WTC11 (cell line): ENCODE measurements around the gene LCE3A. TPM values are rescaled to one million over a fixed set of nuclear protein-coding genes. Genes with fewer than 3 reads are reported as not detected.

ENCODE experiments used
- ATAC-seq: fragments of 200-7000 bp; cut with Tn5 transposase; 2 replicates; pipeline ENCODE4 v1.10.0; 2021; ENCODE audit warnings: mild to moderate bottlenecking, moderate library complexity
- CTCF ChIA-PET: fragments of 300-600 bp; sonication (Branson Sonifier 250); formaldehyde crosslinking; loops from one replicate; lab custom pipeline; 2021; ENCODE audit warnings: antibody characterized with exemption; lab: Charles Lee
- POLR2A ChIA-PET: fragments of 350-600 bp; sonication (Branson Sonifier 250); formaldehyde crosslinking; loops from one replicate; lab custom pipeline; 2021; ENCODE audit warnings: antibody characterized with exemption; lab: Charles Lee
- DNase-seq: peaks from one replicate; pipeline ENCODE4 v3.0.0; 2021; ENCODE audit warnings: low spot score
- H3K27ac Mint-ChIP-seq: 2 replicates; pipeline ENCODE4 v1.8.0; 2021; ENCODE audit warnings: mixed read lengths
- H3K27me3 Mint-ChIP-seq: 2 replicates; pipeline ENCODE4 v1.8.0; 2021; ENCODE audit warnings: low read depth, mild to moderate bottlenecking, moderate library complexity, mixed read lengths
- H3K36me3 Mint-ChIP-seq: 2 replicates; pipeline ENCODE4 v1.8.0; 2021; ENCODE audit warnings: mixed read lengths
- H3K4me1 Mint-ChIP-seq: 2 replicates; pipeline ENCODE4 v1.8.0; 2022; ENCODE audit warnings: mixed read lengths
- H3K4me3 Mint-ChIP-seq: 2 replicates; pipeline ENCODE4 v1.8.0; 2021; ENCODE audit warnings: mild to moderate bottlenecking, moderate library complexity, mixed read lengths
- H3K9me3 Mint-ChIP-seq: 2 replicates; pipeline ENCODE4 v1.8.0; 2021; ENCODE audit warnings: mixed read lengths
- EMX1 ChIP-seq: fragments of 250-450 bp; sonication (Bioruptor Pico); IDR thresholded peaks from 2 replicates; pipeline ENCODE4 v1.8.0; 2021; ENCODE audit warnings: mild to moderate bottlenecking
- ESRRA ChIP-seq: sonication (generic); formaldehyde crosslinking; IDR thresholded peaks from 2 replicates; pipeline ENCODE4 v1.8.1; 2022; ENCODE audit warnings: mild to moderate bottlenecking, missing genetic modification reagents, borderline replicate concordance
- GABPB1 ChIP-seq: sonication (generic); formaldehyde crosslinking; IDR thresholded peaks from 2 replicates; pipeline ENCODE4 v1.8.1; 2023; ENCODE audit warnings: mild to moderate bottlenecking, missing genetic modification reagents
- HMGA2 ChIP-seq: fragments of 250-450 bp; sonication (Bioruptor Pico); IDR thresholded peaks from 2 replicates; pipeline ENCODE4 v1.4.0; 2021; ENCODE audit warnings: mild to moderate bottlenecking, moderate library complexity
- KAT7 ChIP-seq: sonication (generic); formaldehyde crosslinking; IDR thresholded peaks from 2 replicates; pipeline ENCODE4 v1.8.1; 2023; ENCODE audit warnings: missing genetic modification reagents, mild to moderate bottlenecking, borderline replicate concordance
- NR3C1 ChIP-seq: sonication (generic); formaldehyde crosslinking; conservative IDR thresholded peaks from 2 replicates; pipeline ENCODE4 v1.8.1; 2023; ENCODE audit warnings: low read depth, mild to moderate bottlenecking, missing genetic modification reagents
- RORB ChIP-seq: fragments of 250-450 bp; sonication (Bioruptor Pico); IDR thresholded peaks from 2 replicates; pipeline ENCODE4 v1.9.0; 2021; ENCODE audit warnings: mild to moderate bottlenecking
- TP53 ChIP-seq: sonication (generic); formaldehyde crosslinking; IDR thresholded peaks from 2 replicates; pipeline ENCODE4 v1.8.1; 2023; ENCODE audit warnings: mild to moderate bottlenecking, missing genetic modification reagents
- ZNF121 ChIP-seq: sonication (generic); formaldehyde crosslinking; IDR thresholded peaks from 2 replicates; pipeline ENCODE4 v1.8.0; 2023; ENCODE audit warnings: missing genetic modification reagents
- ZNF396 ChIP-seq: fragments of 250-450 bp; sonication (Bioruptor Pico); IDR thresholded peaks from 2 replicates; pipeline ENCODE4 v1.8.0; 2021; ENCODE audit warnings: mild to moderate bottlenecking, moderate library complexity, borderline replicate concordance
- total RNA-seq: library from RNA; stranded (reverse); gene quantifications from 3 replicates; pipeline ENCODE4 v1.2.3, GENCODE V29; 2021
- TF ChIP-seq, protein P1 (sequence below): sonication (generic); formaldehyde crosslinking; IDR thresholded peaks from 2 replicates; pipeline ENCODE4 v1.8.1; 2023; ENCODE audit warnings: mild to moderate bottlenecking, missing genetic modification reagents, moderate library complexity
- TF ChIP-seq, protein P2 (sequence below): sonication (generic); formaldehyde crosslinking; IDR thresholded peaks from 2 replicates; pipeline ENCODE4 v1.8.1; 2022; ENCODE audit warnings: missing genetic modification reagents, borderline replicate concordance
- TF ChIP-seq, protein P3 (sequence below): fragments of 250-450 bp; sonication (Bioruptor Pico); IDR thresholded peaks from 2 replicates; pipeline ENCODE4 v1.9.0; 2021; ENCODE audit warnings: mild to moderate bottlenecking
- TF ChIP-seq, protein P4 (sequence below): sonication (generic); formaldehyde crosslinking; IDR thresholded peaks from 2 replicates; pipeline ENCODE4 v1.8.0; 2022; ENCODE audit warnings: missing genetic modification reagents
- TF ChIP-seq, protein P5 (sequence below): sonication (generic); formaldehyde crosslinking; IDR thresholded peaks from 2 replicates; pipeline ENCODE4 v1.8.1; 2022; ENCODE audit warnings: mild to moderate bottlenecking, missing genetic modification reagents, moderate library complexity, borderline replicate concordance
- TF ChIP-seq, protein P6 (sequence below): sonication (generic); formaldehyde crosslinking; IDR thresholded peaks from 2 replicates; pipeline ENCODE4 v1.8.1; 2022; ENCODE audit warnings: mild to moderate bottlenecking, moderate library complexity, missing genetic modification reagents
- TF ChIP-seq, protein P7 (sequence below): fragments of 250-450 bp; sonication (Bioruptor Pico); IDR thresholded peaks from 2 replicates; pipeline ENCODE4 v1.9.0; 2021; ENCODE audit warnings: mild to moderate bottlenecking
- TF ChIP-seq, protein P8 (sequence below): fragments of 250-450 bp; sonication (Bioruptor Pico); IDR thresholded peaks from 2 replicates; pipeline ENCODE4 v1.8.0; 2021; ENCODE audit warnings: mild to moderate bottlenecking
- TF ChIP-seq, protein P9 (sequence below): sonication (generic); formaldehyde crosslinking; IDR thresholded peaks from 2 replicates; pipeline ENCODE4 v1.8.1; 2023; ENCODE audit warnings: mild to moderate bottlenecking, missing genetic modification reagents

Gene LCE3A
- total RNA-seq, 1 experiment from 2014 or later, result not detected

DNA sequence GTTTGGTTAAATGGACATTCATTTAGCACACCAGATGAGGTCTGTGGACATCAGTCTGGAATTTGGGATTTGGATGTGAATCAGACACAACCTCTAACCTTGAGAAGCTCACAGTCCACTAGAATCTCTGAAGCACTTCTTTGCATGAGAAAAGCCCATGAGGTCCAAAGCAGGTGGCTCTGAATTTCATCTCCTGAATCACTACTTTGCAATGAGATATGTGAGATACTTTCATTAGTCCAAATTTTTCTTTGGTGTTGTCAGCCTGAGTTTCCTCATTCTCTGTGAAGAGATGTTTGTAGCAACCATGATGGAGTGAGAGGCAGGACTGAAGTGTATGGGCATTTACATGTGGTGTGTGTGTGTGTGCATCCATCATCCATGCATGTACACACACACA, 23.8 kb upstream of the LCE3A start:
- TF ChIP-seq, protein P1, sequence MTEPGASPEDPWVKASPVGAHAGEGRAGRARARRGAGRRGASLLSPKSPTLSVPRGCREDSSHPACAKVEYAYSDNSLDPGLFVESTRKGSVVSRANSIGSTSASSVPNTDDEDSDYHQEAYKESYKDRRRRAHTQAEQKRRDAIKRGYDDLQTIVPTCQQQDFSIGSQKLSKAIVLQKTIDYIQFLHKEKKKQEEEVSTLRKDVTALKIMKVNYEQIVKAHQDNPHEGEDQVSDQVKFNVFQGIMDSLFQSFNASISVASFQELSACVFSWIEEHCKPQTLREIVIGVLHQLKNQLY (CRISPR knock-in tag), result no peak
- TF ChIP-seq ZNF121 (CRISPR knock-in tag) (no peak), KAT7 (CRISPR knock-in tag) (no peak), HMGA2 (no peak), EMX1 (no peak), RORB (CRISPR knock-in tag) (no peak), TP53 (CRISPR knock-in tag) (no peak), GABPB1 (no peak)
- TF ChIP-seq, protein P2, sequence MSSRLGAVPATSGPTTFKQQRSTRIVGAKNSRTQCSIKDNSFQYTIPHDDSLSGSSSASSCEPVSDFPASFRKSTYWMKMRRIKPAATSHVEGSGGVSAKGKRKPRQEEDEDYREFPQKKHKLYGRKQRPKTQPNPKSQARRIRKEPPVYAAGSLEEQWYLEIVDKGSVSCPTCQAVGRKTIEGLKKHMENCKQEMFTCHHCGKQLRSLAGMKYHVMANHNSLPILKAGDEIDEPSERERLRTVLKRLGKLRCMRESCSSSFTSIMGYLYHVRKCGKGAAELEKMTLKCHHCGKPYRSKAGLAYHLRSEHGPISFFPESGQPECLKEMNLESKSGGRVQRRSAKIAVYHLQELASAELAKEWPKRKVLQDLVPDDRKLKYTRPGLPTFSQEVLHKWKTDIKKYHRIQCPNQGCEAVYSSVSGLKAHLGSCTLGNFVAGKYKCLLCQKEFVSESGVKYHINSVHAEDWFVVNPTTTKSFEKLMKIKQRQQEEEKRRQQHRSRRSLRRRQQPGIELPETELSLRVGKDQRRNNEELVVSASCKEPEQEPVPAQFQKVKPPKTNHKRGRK (CRISPR knock-in tag), result no peak
- TF ChIP-seq, protein P3, sequence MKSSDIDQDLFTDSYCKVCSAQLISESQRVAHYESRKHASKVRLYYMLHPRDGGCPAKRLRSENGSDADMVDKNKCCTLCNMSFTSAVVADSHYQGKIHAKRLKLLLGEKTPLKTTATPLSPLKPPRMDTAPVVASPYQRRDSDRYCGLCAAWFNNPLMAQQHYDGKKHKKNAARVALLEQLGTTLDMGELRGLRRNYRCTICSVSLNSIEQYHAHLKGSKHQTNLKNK (CRISPR knock-in tag), result no peak
- TF ChIP-seq, protein P4, sequence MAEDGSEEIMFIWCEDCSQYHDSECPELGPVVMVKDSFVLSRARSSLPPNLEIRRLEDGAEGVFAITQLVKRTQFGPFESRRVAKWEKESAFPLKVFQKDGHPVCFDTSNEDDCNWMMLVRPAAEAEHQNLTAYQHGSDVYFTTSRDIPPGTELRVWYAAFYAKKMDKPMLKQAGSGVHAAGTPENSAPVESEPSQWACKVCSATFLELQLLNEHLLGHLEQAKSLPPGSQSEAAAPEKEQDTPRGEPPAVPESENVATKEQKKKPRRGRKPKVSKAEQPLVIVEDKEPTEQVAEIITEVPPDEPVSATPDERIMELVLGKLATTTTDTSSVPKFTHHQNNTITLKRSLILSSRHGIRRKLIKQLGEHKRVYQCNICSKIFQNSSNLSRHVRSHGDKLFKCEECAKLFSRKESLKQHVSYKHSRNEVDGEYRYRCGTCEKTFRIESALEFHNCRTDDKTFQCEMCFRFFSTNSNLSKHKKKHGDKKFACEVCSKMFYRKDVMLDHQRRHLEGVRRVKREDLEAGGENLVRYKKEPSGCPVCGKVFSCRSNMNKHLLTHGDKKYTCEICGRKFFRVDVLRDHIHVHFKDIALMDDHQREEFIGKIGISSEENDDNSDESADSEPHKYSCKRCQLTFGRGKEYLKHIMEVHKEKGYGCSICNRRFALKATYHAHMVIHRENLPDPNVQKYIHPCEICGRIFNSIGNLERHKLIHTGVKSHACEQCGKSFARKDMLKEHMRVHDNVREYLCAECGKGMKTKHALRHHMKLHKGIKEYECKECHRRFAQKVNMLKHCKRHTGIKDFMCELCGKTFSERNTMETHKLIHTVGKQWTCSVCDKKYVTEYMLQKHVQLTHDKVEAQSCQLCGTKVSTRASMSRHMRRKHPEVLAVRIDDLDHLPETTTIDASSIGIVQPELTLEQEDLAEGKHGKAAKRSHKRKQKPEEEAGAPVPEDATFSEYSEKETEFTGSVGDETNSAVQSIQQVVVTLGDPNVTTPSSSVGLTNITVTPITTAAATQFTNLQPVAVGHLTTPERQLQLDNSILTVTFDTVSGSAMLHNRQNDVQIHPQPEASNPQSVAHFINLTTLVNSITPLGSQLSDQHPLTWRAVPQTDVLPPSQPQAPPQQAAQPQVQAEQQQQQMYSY (CRISPR knock-in tag), result no peak
- TF ChIP-seq, protein P5, sequence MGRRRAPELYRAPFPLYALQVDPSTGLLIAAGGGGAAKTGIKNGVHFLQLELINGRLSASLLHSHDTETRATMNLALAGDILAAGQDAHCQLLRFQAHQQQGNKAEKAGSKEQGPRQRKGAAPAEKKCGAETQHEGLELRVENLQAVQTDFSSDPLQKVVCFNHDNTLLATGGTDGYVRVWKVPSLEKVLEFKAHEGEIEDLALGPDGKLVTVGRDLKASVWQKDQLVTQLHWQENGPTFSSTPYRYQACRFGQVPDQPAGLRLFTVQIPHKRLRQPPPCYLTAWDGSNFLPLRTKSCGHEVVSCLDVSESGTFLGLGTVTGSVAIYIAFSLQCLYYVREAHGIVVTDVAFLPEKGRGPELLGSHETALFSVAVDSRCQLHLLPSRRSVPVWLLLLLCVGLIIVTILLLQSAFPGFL (CRISPR knock-in tag), result no peak
- TF ChIP-seq, protein P6, sequence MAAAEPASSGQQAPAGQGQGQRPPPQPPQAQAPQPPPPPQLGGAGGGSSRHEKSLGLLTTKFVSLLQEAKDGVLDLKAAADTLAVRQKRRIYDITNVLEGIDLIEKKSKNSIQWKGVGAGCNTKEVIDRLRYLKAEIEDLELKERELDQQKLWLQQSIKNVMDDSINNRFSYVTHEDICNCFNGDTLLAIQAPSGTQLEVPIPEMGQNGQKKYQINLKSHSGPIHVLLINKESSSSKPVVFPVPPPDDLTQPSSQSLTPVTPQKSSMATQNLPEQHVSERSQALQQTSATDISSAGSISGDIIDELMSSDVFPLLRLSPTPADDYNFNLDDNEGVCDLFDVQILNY (CRISPR knock-in tag), result no peak
- TF ChIP-seq, protein P7, sequence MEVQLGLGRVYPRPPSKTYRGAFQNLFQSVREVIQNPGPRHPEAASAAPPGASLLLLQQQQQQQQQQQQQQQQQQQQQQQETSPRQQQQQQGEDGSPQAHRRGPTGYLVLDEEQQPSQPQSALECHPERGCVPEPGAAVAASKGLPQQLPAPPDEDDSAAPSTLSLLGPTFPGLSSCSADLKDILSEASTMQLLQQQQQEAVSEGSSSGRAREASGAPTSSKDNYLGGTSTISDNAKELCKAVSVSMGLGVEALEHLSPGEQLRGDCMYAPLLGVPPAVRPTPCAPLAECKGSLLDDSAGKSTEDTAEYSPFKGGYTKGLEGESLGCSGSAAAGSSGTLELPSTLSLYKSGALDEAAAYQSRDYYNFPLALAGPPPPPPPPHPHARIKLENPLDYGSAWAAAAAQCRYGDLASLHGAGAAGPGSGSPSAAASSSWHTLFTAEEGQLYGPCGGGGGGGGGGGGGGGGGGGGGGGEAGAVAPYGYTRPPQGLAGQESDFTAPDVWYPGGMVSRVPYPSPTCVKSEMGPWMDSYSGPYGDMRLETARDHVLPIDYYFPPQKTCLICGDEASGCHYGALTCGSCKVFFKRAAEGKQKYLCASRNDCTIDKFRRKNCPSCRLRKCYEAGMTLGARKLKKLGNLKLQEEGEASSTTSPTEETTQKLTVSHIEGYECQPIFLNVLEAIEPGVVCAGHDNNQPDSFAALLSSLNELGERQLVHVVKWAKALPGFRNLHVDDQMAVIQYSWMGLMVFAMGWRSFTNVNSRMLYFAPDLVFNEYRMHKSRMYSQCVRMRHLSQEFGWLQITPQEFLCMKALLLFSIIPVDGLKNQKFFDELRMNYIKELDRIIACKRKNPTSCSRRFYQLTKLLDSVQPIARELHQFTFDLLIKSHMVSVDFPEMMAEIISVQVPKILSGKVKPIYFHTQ (CRISPR knock-in tag), result no peak
- ChIA-PET CTCF (no interaction called here), POLR2A (no interaction called here)
- Mint-ChIP-seq H3K27me3 (peaks cover 3% of the 10 kb centered on the region; the same call in 1 of the 2 replicates), H3K4me3 (no peak overlapping the region), H3K27ac (no peak overlapping the region), H3K9me3 (peaks cover 90% of the 10 kb centered on the region), H3K36me3 (peaks cover 66% of the 10 kb centered on the region), H3K4me1 (no peaks in the 10 kb centered on the region)
- DNase-seq (no peak), ATAC-seq (no peak)

DNA sequence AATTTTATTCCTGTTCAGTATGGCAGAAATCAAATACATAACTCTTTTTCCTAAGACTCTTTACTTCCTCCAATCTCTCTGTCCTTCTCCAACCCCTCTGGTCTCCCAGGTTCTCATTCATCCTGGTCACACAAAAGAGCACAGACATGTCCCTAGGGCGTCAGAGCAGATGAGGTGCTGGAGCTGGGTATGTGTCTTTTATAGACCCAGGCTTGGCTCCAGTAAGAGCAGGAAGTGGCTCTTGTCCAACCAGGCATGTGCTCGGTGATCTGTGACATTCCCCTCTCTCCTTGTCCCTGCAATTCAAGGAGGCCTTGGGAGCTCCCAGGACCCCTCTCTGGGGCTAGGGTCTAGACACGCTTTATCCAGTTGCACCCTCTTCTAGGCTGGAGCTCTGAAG, 22.2 kb upstream of the LCE3A start:
- Mint-ChIP-seq H3K9me3 (peaks cover 90% of the 10 kb centered on the region), H3K4me1 (no peaks in the 10 kb centered on the region), H3K4me3 (no peak overlapping the region), H3K36me3 (peaks cover 68% of the 10 kb centered on the region), H3K27me3 (no peaks in the 10 kb centered on the region), H3K27ac (no peak overlapping the region)
- DNase-seq (no peak), ATAC-seq (no peak)
- POLR2A ChIA-PET, result no interaction called here
- CTCF ChIA-PET, result no interaction called here
- TF ChIP-seq HMGA2, result no peak
- TF ChIP-seq, protein P8, sequence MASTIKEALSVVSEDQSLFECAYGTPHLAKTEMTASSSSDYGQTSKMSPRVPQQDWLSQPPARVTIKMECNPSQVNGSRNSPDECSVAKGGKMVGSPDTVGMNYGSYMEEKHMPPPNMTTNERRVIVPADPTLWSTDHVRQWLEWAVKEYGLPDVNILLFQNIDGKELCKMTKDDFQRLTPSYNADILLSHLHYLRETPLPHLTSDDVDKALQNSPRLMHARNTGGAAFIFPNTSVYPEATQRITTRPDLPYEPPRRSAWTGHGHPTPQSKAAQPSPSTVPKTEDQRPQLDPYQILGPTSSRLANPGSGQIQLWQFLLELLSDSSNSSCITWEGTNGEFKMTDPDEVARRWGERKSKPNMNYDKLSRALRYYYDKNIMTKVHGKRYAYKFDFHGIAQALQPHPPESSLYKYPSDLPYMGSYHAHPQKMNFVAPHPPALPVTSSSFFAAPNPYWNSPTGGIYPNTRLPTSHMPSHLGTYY (CRISPR knock-in tag), result no peak
- no peak for TF ChIP-seq NR3C1 (CRISPR knock-in tag)
- TF ChIP-seq ZNF396, result no peak
- no peak for TF ChIP-seq KAT7 (CRISPR knock-in tag)
- TF ChIP-seq, protein P3 (CRISPR knock-in tag), result no peak
- TF ChIP-seq, protein P9, sequence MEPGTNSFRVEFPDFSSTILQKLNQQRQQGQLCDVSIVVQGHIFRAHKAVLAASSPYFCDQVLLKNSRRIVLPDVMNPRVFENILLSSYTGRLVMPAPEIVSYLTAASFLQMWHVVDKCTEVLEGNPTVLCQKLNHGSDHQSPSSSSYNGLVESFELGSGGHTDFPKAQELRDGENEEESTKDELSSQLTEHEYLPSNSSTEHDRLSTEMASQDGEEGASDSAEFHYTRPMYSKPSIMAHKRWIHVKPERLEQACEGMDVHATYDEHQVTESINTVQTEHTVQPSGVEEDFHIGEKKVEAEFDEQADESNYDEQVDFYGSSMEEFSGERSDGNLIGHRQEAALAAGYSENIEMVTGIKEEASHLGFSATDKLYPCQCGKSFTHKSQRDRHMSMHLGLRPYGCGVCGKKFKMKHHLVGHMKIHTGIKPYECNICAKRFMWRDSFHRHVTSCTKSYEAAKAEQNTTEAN (CRISPR knock-in tag), result no peak
- TF ChIP-seq ESRRA, result no peak
